Stimulated activated CD8-positive, alpha-beta memory T cell treated with anti-CD3 and anti-CD28 coated beads, Interleukin-12 subunit alpha, Interleukin-12 subunit beta, amount 100 ng/mL, for 24 hours (primary cell): ENCODE results near the gene S100A10.

Experiments
- DNase-seq: peaks from one replicate; pipeline ENCODE4 v3.0.0-alpha.2; 2020; ENCODE audit errors: extremely low read depth

The S100A10 gene

GRCh38 chr1:151993734-151994496, at the start of gene S100A10:
Gene S100A10, minus strand, starts transcription at chr1:151993859. Its CDS starts 7,629 bp downstream, at chr1:151986230.
- DNase-seq: no peak

GRCh38 chr1:152042030-152042429, 48.4 kb upstream of the S100A10 start:
- DNase-seq: no peak

- no peak for DNase-seq
These were observed 46.2 kb upstream of the S100A10 start for GRCh38 chr1:152039886-152040285.

- no peak for DNase-seq
These were observed 45.8 kb upstream of the S100A10 start for GRCh38 chr1:152039461-152039860.

- no peak for DNase-seq
These were observed 45.2 kb upstream of the S100A10 start for GRCh38 chr1:152038871-152039270.

- DNase-seq: peak; percentile 59
These were observed 42.9 kb upstream of the S100A10 start, which contains the start of gene S100A11 for GRCh38 chr1:152036267-152037216. Gene S100A11, minus strand, starts transcription at chr1:152037004. Its CDS starts 89 bp downstream, at chr1:152036915.

GRCh38 chr1:152035539-152036266, 42.0 kb upstream of the S100A10 start:
- DNase-seq: no peak

GRCh38 chr1:152034654-152035538, 41.2 kb upstream of the S100A10 start:
- DNase-seq: no peak

- no peak for DNase-seq
These were observed 40.6 kb upstream of the S100A10 start for GRCh38 chr1:152034324-152034653.

- no peak for DNase-seq
These were observed 36.2 kb upstream of the S100A10 start for GRCh38 chr1:152029929-152030211.

GRCh38 chr1:152029144-152029928, 35.7 kb upstream of the S100A10 start:
- no peak for DNase-seq

GRCh38 chr1:152026895-152027294, 33.2 kb upstream of the S100A10 start:
- DNase-seq: no peak

GRCh38 chr1:152024223-152024622, 30.6 kb upstream of the S100A10 start:
- no peak for DNase-seq

- no peak for DNase-seq
These were observed 29.6 kb upstream of the S100A10 start for GRCh38 chr1:152023221-152023620.

GRCh38 chr1:152022474-152022873, 28.8 kb upstream of the S100A10 start:
- no peak for DNase-seq

GRCh38 chr1:152021569-152021968, 27.9 kb upstream of the S100A10 start:
- no peak for DNase-seq

- no peak for DNase-seq
These were observed 27.2 kb upstream of the S100A10 start for GRCh38 chr1:152020849-152021248.

- DNase-seq: no peak
These were observed 24.9 kb upstream of the S100A10 start for GRCh38 chr1:152018537-152018936.

GRCh38 chr1:152015766-152016165, 22.1 kb upstream of the S100A10 start:
- no peak for DNase-seq

GRCh38 chr1:152014943-152015342, 21.3 kb upstream of the S100A10 start:
- no peak for DNase-seq
